Keratinocyte (primary cell): ENCODE data around the gene CASZ1.

Source experiments
- EZH2 ChIP-seq: IDR thresholded peaks from one replicate; pipeline ENCODE4 v1.6.1; 2012; ENCODE audit warnings: inconsistent platforms, mild to moderate bottlenecking, low read length, moderate library complexity
- TF ChIP-seq, protein P1 (sequence below), 3 experiments: IDR thresholded peaks in 1 of 3; conservative IDR thresholded peaks in 1 of 3; optimal IDR thresholded peaks in 1 of 3; 2 replicates in 2 of 3; 3 replicates in 1 of 3; pipeline versions ENCODE3 to v1.5.1; 2011; ENCODE audit warnings: low read length in 3 of 3, mild to moderate bottlenecking in 3 of 3, moderate library complexity in 2 of 3, control low read depth in 1 of 3, inconsistent platforms in 1 of 3; ENCODE audit not compliant: insufficient read depth in 2 of 3; ENCODE audit errors: extremely low read depth in 1 of 3

DNA sequence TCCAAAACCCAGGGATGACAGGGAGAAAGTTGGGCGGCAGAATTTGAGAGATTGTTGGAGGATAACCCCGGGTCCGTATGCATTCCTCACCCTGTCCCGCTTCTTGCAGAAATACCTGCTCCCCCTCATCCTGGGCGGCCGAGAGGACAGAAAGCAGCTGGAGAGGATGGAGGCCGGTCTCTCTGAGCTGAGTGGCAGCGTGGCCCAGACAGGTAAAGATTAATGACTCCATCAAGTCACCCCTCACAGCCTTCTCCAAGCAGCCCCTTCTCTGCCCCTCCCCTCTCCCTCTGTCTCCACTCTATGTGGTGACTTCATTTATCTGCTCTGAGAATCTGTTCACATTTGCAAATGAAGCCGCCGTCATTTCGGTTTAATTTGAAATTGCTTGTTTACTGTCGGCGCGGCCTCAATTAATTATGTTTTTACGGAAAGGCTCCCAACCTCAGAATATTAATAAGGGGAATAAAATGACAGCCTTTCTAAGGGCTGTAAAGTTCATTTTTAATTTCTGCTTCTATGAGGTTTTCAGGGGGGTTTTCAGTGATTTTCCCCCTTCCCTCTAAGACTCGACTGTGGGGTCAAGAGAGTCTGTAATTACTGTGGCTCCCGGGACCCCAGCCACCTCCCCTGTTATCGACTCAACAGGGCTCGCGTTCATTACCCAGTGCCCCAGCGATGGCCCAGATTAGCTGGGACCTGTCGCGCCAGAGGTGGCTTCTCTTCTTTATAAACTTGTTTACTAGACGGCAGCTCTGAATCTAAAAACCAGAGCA lies 173.3 kb downstream of the CASZ1 start:
- TF ChIP-seq, protein P1, sequence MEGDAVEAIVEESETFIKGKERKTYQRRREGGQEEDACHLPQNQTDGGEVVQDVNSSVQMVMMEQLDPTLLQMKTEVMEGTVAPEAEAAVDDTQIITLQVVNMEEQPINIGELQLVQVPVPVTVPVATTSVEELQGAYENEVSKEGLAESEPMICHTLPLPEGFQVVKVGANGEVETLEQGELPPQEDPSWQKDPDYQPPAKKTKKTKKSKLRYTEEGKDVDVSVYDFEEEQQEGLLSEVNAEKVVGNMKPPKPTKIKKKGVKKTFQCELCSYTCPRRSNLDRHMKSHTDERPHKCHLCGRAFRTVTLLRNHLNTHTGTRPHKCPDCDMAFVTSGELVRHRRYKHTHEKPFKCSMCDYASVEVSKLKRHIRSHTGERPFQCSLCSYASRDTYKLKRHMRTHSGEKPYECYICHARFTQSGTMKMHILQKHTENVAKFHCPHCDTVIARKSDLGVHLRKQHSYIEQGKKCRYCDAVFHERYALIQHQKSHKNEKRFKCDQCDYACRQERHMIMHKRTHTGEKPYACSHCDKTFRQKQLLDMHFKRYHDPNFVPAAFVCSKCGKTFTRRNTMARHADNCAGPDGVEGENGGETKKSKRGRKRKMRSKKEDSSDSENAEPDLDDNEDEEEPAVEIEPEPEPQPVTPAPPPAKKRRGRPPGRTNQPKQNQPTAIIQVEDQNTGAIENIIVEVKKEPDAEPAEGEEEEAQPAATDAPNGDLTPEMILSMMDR (optimal IDR thresholded peaks at IDR 0.05 in 1 of 3, IDR thresholded peaks at IDR 0.05 in 1 of 3, conservative IDR thresholded peaks at IDR 0.05 in 1 of 3; ENCODE audit: extremely low read depth in 1 of 3, insufficient read depth in 2 of 3, low read length in 3 of 3) = no peak
- TF ChIP-seq EZH2 = no peak
